Transverse colon (tissue), 4 donors: Measurements from ENCODE around the gene NEUROD2. TPM values are rescaled to one million over a fixed set of nuclear protein-coding genes. Genes with fewer than 3 reads are reported as not detected.

Source experiments
- DNase-seq: peaks from one replicate; pipeline ENCODE4 v3.0.0-alpha.2; 2019
- H3K27ac ChIP-seq, 4 donors: fragments of 200-600 bp; sonication (generic); 2 replicates each; pipeline ENCODE4 v1.5.1; 2016 to 2018; ENCODE audit warnings: inconsistent platforms in 4 of 4
- H3K27me3 ChIP-seq: fragments of 200-600 bp; sonication (generic); 2 replicates; pipeline ENCODE4 v1.5.1; 2017; ENCODE audit warnings: inconsistent platforms
- H3K36me3 ChIP-seq, 4 donors: fragments of 200-600 bp; sonication (generic); 2 replicates each; pipeline ENCODE4 v1.5.1; 2017 to 2019; ENCODE audit warnings: inconsistent platforms in 4 of 4
- H3K4me1 ChIP-seq, 4 donors: fragments of 200-600 bp; sonication (generic); 2 replicates each; pipeline ENCODE4 v1.5.1; 2017 to 2020; ENCODE audit warnings: inconsistent platforms in 4 of 4
- H3K4me3 ChIP-seq, 4 donors: fragments of 200-600 bp; sonication (generic); 1 replicate in 1 of 4; 2 replicates in 3 of 4; pipeline versions ENCODE4 v1.5.1 to v1.6.1; 2017 to 2019; ENCODE audit warnings: inconsistent platforms in 4 of 4
- H3K9me3 ChIP-seq, 2 donors: fragments of 200-600 bp; sonication (generic); 2 replicates each; pipeline ENCODE4 v1.5.1; 2017 to 2019; ENCODE audit warnings: inconsistent platforms in 2 of 2
- EP300 ChIP-seq: sonication (generic); formaldehyde crosslinking; IDR thresholded peaks from one replicate; pipeline ENCODE4 v1.6.1; 2017; ENCODE audit warnings: antibody characterized with exemption, low read depth
- POLR2A ChIP-seq: fragments of 450-650 bp; IDR thresholded peaks from one replicate; pipeline ENCODE4 v1.6.1; 2016; ENCODE audit warnings: antibody characterized with exemption, mild to moderate bottlenecking, moderate library complexity
- POLR2AphosphoS5 ChIP-seq, 3 donors: sonication (generic); formaldehyde crosslinking; IDR thresholded peaks; one replicate each; pipeline ENCODE4 v1.6.1; 2016; ENCODE audit warnings: antibody characterized with exemption in 3 of 3
- WGBS, 2 donors: methylation state at CpG; one replicate each; pipeline ENCODE4 v1.1.5; 2018; ENCODE audit warnings: low coverage in 1 of 2; 5-methylcytosine and 5-hydroxymethylcytosine counted together
- in situ Hi-C, 4 donors: fragments of 200-750 bp; cut with MboI; loops; one replicate each; pipeline versions ENCODE4 v1.15.0 to v1.15.1; 2017; ENCODE audit warnings: low sequenced_read_pairs in 3 of 4, low pct_ligation_motif_present in 1 of 4, low pct_unique_long_range_greater_than_20kb in 1 of 4
- intact Hi-C: fragments of 100-400 bp; cut with DNase I; formaldehyde crosslinking; loops from one replicate; pipeline ENCODE4 v1.15.1; 2023; ENCODE audit warnings: low total_unique reads
- total RNA-seq, 4 donors: library from RNA; depleted of rRNA; stranded (reverse); fragments of >200 nt; gene quantifications; one replicate each; pipeline ENCODE4 v1.1.0, GENCODE V29; 2016
- TF ChIP-seq, protein P1 (sequence below), 5 experiments: fragments of 200-600 bp in 3 of 5; fragments of 450-650 bp in 2 of 5; sonication (generic) in 3 of 5; IDR thresholded peaks; 1 replicate in 2 of 5; 2 replicates in 3 of 5; pipeline ENCODE4 v1.5.1; 2016 to 2017; ENCODE audit warnings: antibody characterized with exemption in 5 of 5, inconsistent platforms in 3 of 5, mild to moderate bottlenecking in 2 of 5, moderate library complexity in 1 of 5

Gene NEUROD2
- total RNA-seq, 4 donors from 2014 or later = not detected

DNA sequence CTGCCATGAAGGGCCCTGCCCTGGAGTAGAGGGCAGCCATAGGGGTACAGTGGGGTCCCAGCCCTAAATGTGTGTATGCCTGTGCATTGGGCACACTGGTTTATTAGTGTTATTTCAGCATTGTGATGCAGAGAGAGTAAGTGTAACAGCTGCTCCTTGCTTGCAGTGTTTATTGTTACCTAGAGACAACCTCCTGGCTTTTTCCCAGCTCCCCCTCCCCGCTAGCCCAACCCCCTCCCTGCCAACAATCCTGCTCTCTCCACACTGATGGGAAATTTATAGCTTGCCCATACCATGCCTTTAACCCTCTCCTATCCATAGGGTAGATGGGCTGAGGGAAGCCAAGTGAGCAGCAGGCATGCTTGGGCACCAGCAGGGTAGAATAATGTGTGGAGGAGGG is 51.3 kb downstream of the NEUROD2 start:
- DNase-seq = no peak
- TF ChIP-seq POLR2A (no peak), POLR2AphosphoS5 (IDR thresholded peaks at IDR 0.05) (no peak)
- Histone ChIP-seq H3K27me3 (no peaks in the 10 kb centered on the region), H3K4me1 (no peaks in the 10 kb centered on the region), H3K4me3 (no peak overlapping the region), H3K27ac (no peak overlapping the region), H3K9me3 (no peaks in the 10 kb centered on the region), H3K36me3 (peaks cover 0 to 9% (median 2%) of the 10 kb centered on the region in 4 donors)
- intact Hi-C loops (no loop called here), in situ Hi-C loops (no loop called here)
- 44% methylated on average over 1 of the region's 1 CpG; no CpG with 5 or more reads in 1 of the 2 donors for WGBS, 2 donors

DNA sequence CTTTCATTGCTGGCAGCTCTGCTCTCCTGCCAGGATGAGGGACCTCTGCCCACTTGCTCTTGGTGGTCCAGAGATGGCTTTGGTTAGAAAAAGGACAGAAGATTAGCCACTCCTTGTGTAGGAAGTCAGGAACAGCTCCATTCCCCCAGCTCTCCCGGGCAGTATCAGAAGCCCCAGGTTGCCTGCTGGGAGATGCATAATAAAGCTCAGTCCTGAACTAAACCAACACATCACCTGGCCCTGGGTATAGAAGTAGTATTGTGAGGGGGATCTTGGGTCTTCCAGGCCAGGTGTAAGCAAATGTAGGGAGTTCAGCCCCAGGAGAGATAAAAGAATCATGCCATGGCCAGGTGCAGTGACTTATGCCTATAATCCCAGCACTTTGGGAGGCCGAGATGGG is 52.4 kb downstream of the NEUROD2 start:
- Histone ChIP-seq H3K27me3 (no peaks in the 10 kb centered on the region), H3K9me3 (no peaks in the 10 kb centered on the region), H3K4me3 (no peak overlapping the region), H3K36me3 (peaks cover 0 to 9% (median 2%) of the 10 kb centered on the region in 4 donors), H3K4me1 (no peaks in the 10 kb centered on the region), H3K27ac (no peak overlapping the region)
- intact Hi-C loops (no loop called here), in situ Hi-C loops (no loop called here)
- 73% methylated on average over 2 of the region's 2 CpGs; no CpG with 5 or more reads in 1 of the 2 donors for WGBS, 2 donors
- TF ChIP-seq POLR2A = no peak
- no peak for TF ChIP-seq POLR2AphosphoS5 (IDR thresholded peaks at IDR 0.05)
- no peak for TF ChIP-seq EP300
- TF ChIP-seq, protein P1, sequence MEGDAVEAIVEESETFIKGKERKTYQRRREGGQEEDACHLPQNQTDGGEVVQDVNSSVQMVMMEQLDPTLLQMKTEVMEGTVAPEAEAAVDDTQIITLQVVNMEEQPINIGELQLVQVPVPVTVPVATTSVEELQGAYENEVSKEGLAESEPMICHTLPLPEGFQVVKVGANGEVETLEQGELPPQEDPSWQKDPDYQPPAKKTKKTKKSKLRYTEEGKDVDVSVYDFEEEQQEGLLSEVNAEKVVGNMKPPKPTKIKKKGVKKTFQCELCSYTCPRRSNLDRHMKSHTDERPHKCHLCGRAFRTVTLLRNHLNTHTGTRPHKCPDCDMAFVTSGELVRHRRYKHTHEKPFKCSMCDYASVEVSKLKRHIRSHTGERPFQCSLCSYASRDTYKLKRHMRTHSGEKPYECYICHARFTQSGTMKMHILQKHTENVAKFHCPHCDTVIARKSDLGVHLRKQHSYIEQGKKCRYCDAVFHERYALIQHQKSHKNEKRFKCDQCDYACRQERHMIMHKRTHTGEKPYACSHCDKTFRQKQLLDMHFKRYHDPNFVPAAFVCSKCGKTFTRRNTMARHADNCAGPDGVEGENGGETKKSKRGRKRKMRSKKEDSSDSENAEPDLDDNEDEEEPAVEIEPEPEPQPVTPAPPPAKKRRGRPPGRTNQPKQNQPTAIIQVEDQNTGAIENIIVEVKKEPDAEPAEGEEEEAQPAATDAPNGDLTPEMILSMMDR (IDR thresholded peaks at IDR 0.05) = no peak
- DNase-seq = no peak

Other genes with a start within 250 kb of the NEUROD2 start
- gene FBXL20, start 206.3 kb downstream of the NEUROD2 start, total RNA-seq = 10 to 100 TPM; 13.8 to 49.4 (median 23.1) TPM
- gene MED1, start 156.7 kb downstream of the NEUROD2 start, total RNA-seq = 10 to 100 TPM in 3 of 4 donors, 1 to 10 TPM in 1; 4.8 to 20.9 (median 18.7) TPM
- gene CDK12, start 146.4 kb downstream of the NEUROD2 start, total RNA-seq = 10 to 100 TPM; 31.4 to 66.5 (median 49.4) TPM
- 100 to 1,000 TPM; 125 to 509 (median 223) TPM for gene PPP1R1B, start 19.0 kb upstream of the NEUROD2 start, total RNA-seq
- gene STARD3, start 29.2 kb upstream of the NEUROD2 start, total RNA-seq = 100 to 1,000 TPM in 1 of 4 donors, 10 to 100 TPM in 3; 63.5 to 193 (median 73.2) TPM
- 1 to 10 TPM in 1 of 4 donors, under 1 TPM in 1, not detected in 2; 0.64 to 1.9 TPM for gene TCAP, start 57.4 kb upstream of the NEUROD2 start, total RNA-seq
- 10 to 100 TPM in 1 of 4 donors, 1 to 10 TPM in 2, under 1 TPM in 1; 0.80 to 48.3 (median 1.3) TPM for gene PNMT, start 60.5 kb upstream of the NEUROD2 start, total RNA-seq
- 10 to 100 TPM; 19.9 to 82.6 (median 46.2) TPM for gene PGAP3, start 80.1 kb upstream of the NEUROD2 start, total RNA-seq
- gene ERBB2, start 92.1 kb upstream of the NEUROD2 start, total RNA-seq = 100 to 1,000 TPM; 175 to 439 (median 234) TPM
- 100 to 1,000 TPM in 3 of 4 donors, 10 to 100 TPM in 1; 99.3 to 215 (median 109) TPM for gene MIEN1, start 122.6 kb upstream of the NEUROD2 start, total RNA-seq
- gene GRB7, start 130.0 kb upstream of the NEUROD2 start, total RNA-seq = 10 to 100 TPM; 25.9 to 44.5 (median 32.3) TPM